NCI-H1436 (cell line): ENCODE results near the gene FGR.
"Not testable (repeated sequence)": the region's sequence is repeated elsewhere in the genome, so short reads cannot be mapped to it uniquely, and the experiment has no call there.

ENCODE experiments used
- DNase-seq: peaks from one replicate; lab custom pipeline; 2025; lab: John Stamatoyannopoulos, UW

Gene FGR

GRCh38 chr1:27659497-27660299 lies 24.7 kb upstream of the FGR start:
- peak; percentile 89 for DNase-seq

DNA sequence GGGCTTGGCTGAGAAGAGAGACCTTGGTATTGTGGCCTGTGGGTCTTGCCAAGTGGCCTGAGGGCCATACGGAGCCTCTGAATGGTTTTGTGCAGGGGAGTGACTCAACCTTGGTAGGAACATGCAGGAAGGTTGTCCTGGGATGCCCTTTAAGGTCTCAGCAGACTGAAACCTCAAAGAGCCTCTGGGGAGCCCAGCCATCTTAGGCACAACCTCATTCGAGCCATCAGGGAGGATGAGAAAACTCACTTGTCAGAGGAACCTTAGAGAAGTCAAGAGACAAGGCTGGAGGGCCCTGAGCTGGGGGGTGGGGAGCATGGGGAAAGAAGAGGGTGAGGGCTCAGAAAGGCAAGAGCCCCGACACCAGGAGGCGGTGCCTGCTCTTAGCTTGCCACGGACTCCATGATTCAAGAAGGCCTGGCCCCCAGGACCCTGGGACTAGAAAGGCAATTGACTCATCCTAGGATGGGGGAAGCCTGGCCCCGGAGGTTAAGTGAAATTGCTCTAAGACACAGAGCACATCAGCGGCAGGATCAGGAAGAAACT lies 24.0 kb upstream of the FGR start:
- DNase-seq = no peak

DNA sequence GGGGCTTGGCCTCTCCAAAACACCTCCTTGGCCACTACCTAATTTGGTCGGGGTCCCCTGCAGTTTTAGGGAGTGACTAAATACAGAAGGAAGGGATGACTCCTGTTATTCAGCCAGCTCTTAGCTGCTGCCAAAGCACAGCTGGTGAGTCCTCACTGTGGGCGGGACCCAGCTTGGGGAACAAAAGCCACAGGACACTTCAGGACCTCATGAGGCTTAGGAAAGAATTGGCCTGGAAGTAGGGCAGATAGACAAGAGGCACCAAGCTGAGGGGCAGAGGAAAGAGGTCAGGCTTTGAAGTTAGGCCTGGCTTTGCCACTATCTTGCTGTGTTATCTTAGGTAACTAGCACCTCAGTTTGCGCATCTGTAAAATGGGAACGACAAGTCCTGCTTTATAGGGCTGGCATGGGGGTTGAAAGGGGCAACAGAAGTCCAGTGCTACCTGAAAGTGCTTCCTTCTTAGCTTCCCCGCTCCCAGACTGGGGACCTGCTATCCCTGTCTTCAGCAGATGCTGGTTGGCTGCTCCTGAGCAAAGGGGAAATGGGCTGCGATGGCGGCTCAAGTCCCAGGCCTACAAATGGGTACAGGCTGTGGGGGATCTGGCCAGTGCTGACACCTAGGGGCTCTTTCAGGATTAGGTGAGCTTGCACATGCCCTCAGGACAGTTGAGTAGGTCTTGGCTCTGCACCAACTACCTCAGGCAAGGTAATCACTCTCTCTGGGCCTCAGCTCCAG lies 21.3 kb upstream of the FGR start:
- DNase-seq = no peak

DNA sequence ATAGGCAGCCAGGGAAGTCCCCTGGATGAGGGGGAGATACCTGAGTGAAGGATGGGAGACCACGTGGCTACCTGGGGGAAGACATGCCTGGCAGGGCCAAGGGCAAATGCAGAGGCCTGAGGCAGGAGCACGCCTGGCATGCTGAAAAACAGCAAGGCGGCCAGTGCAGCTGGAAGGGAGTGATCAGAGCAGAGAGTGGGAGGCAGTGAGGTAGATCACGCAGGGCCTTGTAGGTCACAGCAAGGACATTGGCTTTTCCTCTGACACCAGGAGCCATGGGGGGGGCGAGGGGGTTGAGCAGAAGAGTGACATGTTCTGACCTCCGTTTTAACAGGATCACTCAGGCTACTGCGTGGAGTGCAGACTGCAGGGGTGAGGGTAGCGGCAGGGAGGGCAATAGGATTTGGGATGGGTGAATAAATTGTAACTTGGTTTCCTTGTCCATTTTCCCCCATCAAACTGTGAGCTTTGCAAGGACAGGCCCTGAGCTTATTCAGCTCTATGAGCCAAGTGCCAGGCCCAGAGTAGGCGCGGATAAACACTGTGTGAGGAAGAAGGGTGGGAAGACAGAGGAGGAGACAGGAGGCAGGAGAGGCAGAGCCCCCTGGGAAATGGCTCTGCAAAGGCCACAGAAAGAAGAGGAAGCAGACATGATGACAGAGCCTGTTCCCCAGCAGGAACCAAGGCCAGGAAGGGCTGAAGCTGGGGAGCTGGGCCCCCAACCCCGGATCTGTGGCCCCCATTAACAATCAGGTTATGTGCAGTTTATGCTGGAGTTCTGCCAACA lies 20.4 kb upstream of the FGR start:
- no peak for DNase-seq

DNA sequence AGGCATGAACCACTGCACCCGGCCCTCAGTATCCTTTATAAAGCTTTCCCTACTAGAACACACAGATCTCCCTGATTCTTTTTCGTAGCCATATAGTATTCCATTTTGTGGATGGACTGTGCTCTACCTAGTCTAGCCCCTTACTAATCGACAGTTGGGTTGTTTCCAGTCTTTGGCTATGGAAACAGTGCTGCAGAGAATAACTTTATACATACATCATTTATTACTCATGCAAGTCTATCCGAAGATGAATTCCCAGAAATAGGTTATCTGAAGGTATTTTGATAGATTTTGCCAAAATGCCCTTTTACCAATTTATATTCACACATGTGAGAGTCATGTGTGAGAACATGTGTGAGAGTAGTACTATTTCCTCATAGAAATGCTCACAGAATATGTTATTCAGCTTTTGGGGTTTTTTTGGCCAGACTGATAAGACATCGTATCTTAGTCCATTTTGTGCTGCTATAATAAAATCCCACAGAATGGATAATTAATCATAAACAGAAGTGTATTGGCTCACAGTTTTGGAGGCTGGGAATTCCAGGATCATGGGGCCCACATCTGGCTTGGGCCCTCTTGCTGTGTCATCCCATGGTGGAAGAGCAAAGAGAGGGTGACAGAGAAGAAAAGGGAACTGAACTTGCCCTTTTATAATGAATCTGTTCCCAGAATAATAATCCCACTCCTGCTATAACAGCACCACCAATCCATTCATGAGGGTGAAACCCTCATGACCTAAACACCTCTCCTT lies 17.3 kb upstream of the FGR start:
- DNase-seq = no peak

GRCh38 chr1:27650539-27651175 lies 15.7 kb upstream of the FGR start:
- DNase-seq = no peak

DNA sequence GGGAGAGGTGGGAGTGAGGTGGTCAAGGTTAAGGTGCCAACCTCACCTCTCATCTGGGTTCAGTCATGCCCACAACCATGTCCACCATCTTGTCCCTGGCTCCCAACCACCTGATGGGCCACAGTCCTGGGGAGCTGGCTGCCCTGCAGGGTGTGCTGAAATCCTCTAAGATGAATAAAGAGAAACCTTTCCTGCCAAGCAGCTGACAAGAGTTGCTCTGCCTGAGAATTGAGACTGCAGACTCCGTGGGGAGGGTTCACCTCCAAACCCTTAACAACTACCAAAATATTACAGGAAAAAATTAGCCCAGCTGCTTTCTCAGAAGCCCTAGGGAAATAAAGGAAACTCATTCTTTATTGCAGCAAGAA lies 15.2 kb upstream of the FGR start:
- DNase-seq = no peak

GRCh38 chr1:27649306-27649635 lies 14.3 kb upstream of the FGR start:
- DNase-seq = no peak

- no peak for DNase-seq
Measured at GRCh38 chr1:27648602-27649305, 13.8 kb upstream of the FGR start.

DNA sequence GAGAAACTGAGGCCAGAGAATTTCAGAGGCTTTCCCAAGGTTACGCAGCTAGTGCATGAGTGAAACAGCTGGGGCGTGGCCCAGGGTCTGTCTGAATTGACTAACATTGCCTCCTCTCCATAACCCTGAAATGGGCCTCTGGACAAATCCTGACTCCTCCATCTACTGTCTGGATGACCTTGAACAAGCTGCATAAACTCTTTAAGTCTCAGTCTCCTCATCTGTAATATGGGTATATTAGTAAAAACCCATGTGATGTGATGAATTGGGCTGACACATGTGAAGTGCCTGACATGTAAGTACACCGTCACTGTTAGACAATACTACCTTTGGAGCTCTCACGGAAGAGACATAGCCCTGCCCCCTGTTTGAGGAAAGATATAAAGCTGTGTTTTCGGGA lies 12.3 kb upstream of the FGR start:
- no peak for DNase-seq

GRCh38 chr1:27646676-27647075 lies 11.7 kb upstream of the FGR start:
- DNase-seq = no peak

DNA sequence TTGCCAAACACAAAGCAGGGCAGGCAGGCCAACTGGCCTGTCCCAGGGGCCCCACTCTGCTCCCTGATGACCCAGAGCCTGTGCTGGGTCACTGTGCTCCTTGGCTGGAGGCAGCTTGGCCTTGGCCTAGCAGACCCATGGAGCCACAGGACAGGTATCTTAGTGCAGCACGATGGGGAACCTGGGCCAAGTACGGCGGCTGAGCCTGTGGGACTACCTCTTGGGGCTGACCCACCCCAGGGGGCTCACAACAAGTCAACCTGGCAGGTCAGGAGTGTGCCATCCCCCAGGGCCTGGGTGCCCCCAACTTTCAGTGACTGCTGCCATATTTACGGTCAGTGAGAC lies 10.1 kb upstream of the FGR start:
- DNase-seq = no peak

DNA sequence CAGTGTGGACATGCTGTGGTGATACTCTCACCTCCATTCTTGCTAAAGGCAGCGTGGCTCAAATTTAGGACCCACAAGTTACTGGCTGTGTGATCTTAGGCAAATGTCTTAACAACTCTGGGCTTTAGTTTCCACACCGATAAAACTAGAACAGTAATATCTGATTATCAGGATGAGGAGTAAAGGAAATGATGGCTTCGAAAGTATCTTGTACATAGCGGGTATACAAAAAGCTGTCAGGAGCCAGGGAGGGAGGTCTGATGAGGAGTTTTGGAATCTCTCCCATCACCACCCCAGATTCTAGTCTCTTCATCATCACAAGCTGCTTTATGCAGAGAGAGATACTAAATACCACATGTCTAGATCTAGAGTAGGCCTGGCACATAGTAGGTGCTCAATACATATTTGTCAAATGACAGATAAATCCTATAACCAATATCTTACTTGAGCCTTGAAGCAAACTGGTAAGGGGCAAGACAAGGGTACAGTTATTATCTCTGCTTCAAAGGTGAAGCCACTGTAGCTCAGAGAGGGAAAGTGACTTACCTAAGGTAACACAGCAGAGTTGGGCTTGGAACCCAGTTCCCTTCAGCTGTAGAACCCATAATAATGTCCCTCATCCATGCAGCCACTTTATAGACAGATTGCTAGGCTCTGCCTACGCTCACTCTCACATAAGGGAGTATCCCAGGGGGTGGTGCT lies 9.5 kb upstream of the FGR start:
- DNase-seq = no peak

GRCh38 chr1:27643600-27644368 lies 8.8 kb upstream of the FGR start:
- peak; percentile 26 for DNase-seq

DNA sequence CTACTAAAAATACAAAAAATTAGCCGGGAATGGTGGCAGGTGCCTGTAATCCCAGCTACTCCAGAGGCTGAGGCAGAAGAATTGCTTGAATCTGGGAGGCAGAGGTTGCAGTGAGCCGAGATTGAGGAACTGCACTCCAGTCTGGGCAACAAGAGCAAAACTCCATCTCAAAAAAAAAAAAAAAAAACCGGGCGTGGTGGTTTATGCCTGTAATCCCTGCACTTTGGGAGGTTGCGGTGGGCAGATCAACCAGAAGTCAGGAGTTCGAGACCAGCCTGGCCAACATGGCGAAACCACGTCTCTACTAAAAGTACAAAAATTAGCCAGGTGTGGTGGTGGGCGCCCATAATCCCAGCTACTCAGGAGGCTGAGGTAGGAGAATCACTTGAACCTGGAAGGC lies 5.5 kb upstream of the FGR start:
- not testable (repeated sequence) for DNase-seq

DNA sequence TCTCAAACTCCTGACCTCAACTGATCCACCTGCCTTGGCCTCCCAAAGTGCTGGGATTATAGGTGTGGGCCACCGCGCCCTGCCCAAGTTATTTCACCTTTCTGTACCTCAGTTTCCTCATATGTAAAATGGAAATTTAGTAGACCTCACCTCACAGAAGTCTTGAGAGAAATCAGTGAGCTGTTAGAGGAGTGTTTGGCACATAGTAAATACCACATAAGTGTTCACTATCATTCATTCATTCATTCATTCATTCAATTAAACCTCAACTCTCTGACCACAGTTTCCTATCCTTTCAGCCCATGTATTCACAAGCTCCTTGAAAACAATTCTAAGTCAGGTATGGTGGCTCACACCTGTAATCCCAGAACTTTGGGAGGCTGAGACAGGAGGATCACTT lies 3.8 kb upstream of the FGR start:
- DNase-seq = no peak

GRCh38 chr1:27638047-27638734 lies 3.2 kb upstream of the FGR start:
- DNase-seq = no peak

GRCh38 chr1:27635396-27636142 lies 584 bp upstream of the FGR start:
- no peak for DNase-seq
